ENCODE measurements around the gene ART5. TPM values are rescaled to one million over a fixed set of nuclear protein-coding genes. Genes with fewer than 3 reads are reported as not detected.

ART5 gene
- total and polyA plus RNA-seq, 8 donors: 0.45 to 0.62 TPM; not detected in 6

- DNase-seq: no peak
- Histone ChIP-seq H3K27me3 (peaks cover 0 to 20% (median 4%) of the 10 kb centered on the region in 3 donors), H3K4me1 (peaks cover 11 to 21% (median 18%) of the 10 kb centered on the region in 4 donors), H3K36me3 (no peaks in the 10 kb centered on the region), H3K4me3 (no peak overlapping the region), H3K9me3 (no peaks in the 10 kb centered on the region), H3K27ac (no peak overlapping the region)
- intact Hi-C loops (cut with DNase I; ENCODE audit: low total_unique reads): no loop called here
- no peak for TF ChIP-seq EP300 (IDR thresholded peaks at IDR 0.05)
- TF ChIP-seq POLR2A (IDR thresholded peaks at IDR 0.05): no peak
- TF ChIP-seq CTCF (IDR thresholded peaks at IDR 0.05): no peak
- TF ChIP-seq POLR2AphosphoS5 (IDR thresholded peaks at IDR 0.05): no peak
- 45 to 59% (median 52%) methylated on average over 8 of the region's 8 CpGs for WGBS, 5 donors
These were observed 601 bp downstream of the ART5 start for GRCh38 chr11:3641191-3641590.

GRCh38 chr11:3639841-3640240 is 2.0 kb downstream of the ART5 start:
- intact Hi-C loops (cut with DNase I; ENCODE audit: low total_unique reads): no loop called here
- TF ChIP-seq POLR2AphosphoS5 (IDR thresholded peaks at IDR 0.05) (no peak), EP300 (IDR thresholded peaks at IDR 0.05) (no peak), POLR2A (IDR thresholded peaks at IDR 0.05) (no peak), CTCF (IDR thresholded peaks at IDR 0.05) (no peak)
- Histone ChIP-seq H3K27ac (no peak overlapping the region), H3K36me3 (no peaks in the 10 kb centered on the region), H3K4me3 (no peak overlapping the region), H3K27me3 (peaks cover 0 to 20% (median 0%) of the 10 kb centered on the region in 3 donors), H3K9me3 (no peaks in the 10 kb centered on the region), H3K4me1 (peaks cover 11 to 21% (median 18%) of the 10 kb centered on the region in 4 donors)
- 93 to 97% (median 96%) methylated on average over 8 to 14 of the region's 14 CpGs for WGBS, 5 donors
- no peak for DNase-seq

DNA sequence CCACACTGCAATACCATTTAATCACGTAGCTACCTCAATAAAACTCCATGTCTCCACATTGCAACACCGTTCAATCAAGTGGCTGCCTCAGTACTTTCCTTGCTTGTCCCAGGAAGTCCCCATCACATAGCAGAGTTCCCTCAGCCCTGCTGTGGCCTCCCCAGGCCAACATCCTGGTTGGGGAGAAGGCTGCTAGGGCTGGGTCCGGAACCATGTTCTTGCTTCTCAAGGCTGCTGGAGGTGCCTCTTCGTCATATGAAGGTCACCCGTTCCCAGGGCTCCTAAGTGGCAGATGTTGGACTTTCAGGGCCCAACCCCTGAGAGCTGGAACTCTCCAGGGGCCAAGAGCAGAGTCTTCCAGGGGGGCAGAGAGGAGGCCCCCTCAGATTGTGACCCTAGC is 3.3 kb downstream of the ART5 start:
- H3K4me3 ChIP-seq: no peak overlapping the region
- no peaks in the 10 kb centered on the region for H3K9me3 ChIP-seq
- no peak for DNase-seq
- no peak for TF ChIP-seq POLR2A (IDR thresholded peaks at IDR 0.05)
- TF ChIP-seq CTCF (IDR thresholded peaks at IDR 0.05): no peak
- no peak for TF ChIP-seq EP300 (IDR thresholded peaks at IDR 0.05)
- no peak for TF ChIP-seq POLR2AphosphoS5 (IDR thresholded peaks at IDR 0.05)
- peaks cover 0 to 20% (median 0%) of the 10 kb centered on the region in 3 donors for H3K27me3 ChIP-seq
- no peak overlapping the region for H3K27ac ChIP-seq
- intact Hi-C loops (cut with DNase I; ENCODE audit: low total_unique reads): no loop called here
- WGBS, 5 donors: 83 to 90% (median 87%) methylated on average over 5 of the region's 5 CpGs
- peaks cover 11 to 20% (median 17%) of the 10 kb centered on the region in 4 donors for H3K4me1 ChIP-seq
- no peaks in the 10 kb centered on the region for H3K36me3 ChIP-seq

DNA sequence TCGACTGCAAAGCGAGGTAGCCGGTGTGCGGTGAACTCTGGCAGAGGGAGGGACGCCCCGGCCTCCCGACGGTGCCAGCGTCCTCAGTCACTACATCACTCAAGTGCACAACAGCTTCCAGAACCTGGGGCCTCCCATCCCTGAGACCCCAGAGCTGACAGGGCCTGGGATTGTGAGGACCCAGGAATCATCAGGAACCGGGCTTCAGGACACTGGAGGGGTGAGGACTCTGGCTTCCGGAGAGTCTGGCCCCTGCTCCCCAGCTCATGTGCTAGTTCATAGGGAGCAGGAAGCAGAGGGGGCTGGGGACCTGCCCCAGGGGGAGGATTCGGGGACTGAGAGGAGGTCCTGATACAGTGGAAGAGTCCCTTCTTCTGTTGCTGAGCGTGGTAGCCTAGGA is 4.6 kb downstream of the ART5 start:
- H3K36me3 ChIP-seq: no peaks in the 10 kb centered on the region
- no peak for TF ChIP-seq POLR2A (IDR thresholded peaks at IDR 0.05)
- TF ChIP-seq CTCF (IDR thresholded peaks at IDR 0.05): no peak
- no peak for TF ChIP-seq EP300 (IDR thresholded peaks at IDR 0.05)
- no peak for TF ChIP-seq POLR2AphosphoS5 (IDR thresholded peaks at IDR 0.05)
- H3K4me1 ChIP-seq: peaks cover 0 to 7% (median 4%) of the 10 kb centered on the region in 4 donors
- no peak overlapping the region for H3K4me3 ChIP-seq
- no peak overlapping the region for H3K27ac ChIP-seq
- intact Hi-C loops (cut with DNase I; ENCODE audit: low total_unique reads): no loop called here
- no peak for DNase-seq
- H3K9me3 ChIP-seq: no peaks in the 10 kb centered on the region
- 77 to 83% (median 82%) methylated on average over 12 to 13 of the region's 13 CpGs for WGBS, 5 donors
- peaks cover 0 to 7% (median 0%) of the 10 kb centered on the region in 3 donors for H3K27me3 ChIP-seq
